H9 (cell line): ENCODE results near the gene PNKD. TPM values are rescaled to one million over a fixed set of nuclear protein-coding genes. Genes with fewer than 3 reads are reported as not detected.

ENCODE experiments used
- DNase-seq: peaks from one replicate; pipeline ENCODE4 v3.0.0-alpha.2; 2017
- H2AFZ ChIP-seq: one replicate; pipeline ENCODE4 v1.6.1; 2013; ENCODE audit warnings: mild to moderate bottlenecking, low read length, control low read depth, moderate library complexity
- H2AK5ac ChIP-seq: 2 replicates; pipeline ENCODE4 v1.6.1; 2013; ENCODE audit warnings: low read length, control low read depth, mixed read lengths; ENCODE audit not compliant: insufficient read length
- H2BK120ac ChIP-seq: one replicate; pipeline ENCODE4 v1.6.1; 2013; ENCODE audit warnings: low read depth, mild to moderate bottlenecking, low read length, control low read depth, inconsistent platforms; ENCODE audit not compliant: poor library complexity, severe bottlenecking
- H2BK12ac ChIP-seq: 2 replicates; pipeline ENCODE4 v1.6.1; 2013; ENCODE audit warnings: low read length, control low read depth, mixed read lengths, low read depth; ENCODE audit not compliant: insufficient read length
- H2BK15ac ChIP-seq: 2 replicates; pipeline ENCODE4 v1.6.1; 2013; ENCODE audit warnings: low read depth, low read length, control low read depth
- H2BK20ac ChIP-seq: one replicate; pipeline ENCODE4 v1.6.1; 2013; ENCODE audit warnings: low read depth, mild to moderate bottlenecking, low read length, control low read depth, inconsistent platforms; ENCODE audit not compliant: poor library complexity, severe bottlenecking
- H2BK5ac ChIP-seq: 2 replicates; pipeline ENCODE4 v1.6.1; 2013; ENCODE audit warnings: low read length, control low read depth, mixed read lengths; ENCODE audit not compliant: insufficient read length
- H3K14ac ChIP-seq: 2 replicates; pipeline ENCODE4 v1.6.1; 2013; ENCODE audit warnings: low read length, control low read depth; ENCODE audit not compliant: insufficient read depth
- H3K18ac ChIP-seq: 2 replicates; pipeline ENCODE4 v1.6.1; 2013; ENCODE audit warnings: low read depth, mild to moderate bottlenecking, mixed read lengths, low read length, control low read depth; ENCODE audit not compliant: insufficient read length
- H3K23ac ChIP-seq: 2 replicates; pipeline ENCODE4 v1.6.1; 2013; ENCODE audit warnings: low read length, control low read depth, mixed read lengths, low read depth; ENCODE audit not compliant: insufficient read length
- H3K23me2 ChIP-seq: 2 replicates; pipeline ENCODE4 v1.6.1; 2013; ENCODE audit warnings: low read depth, mild to moderate bottlenecking, mixed read lengths, low read length, control low read depth; ENCODE audit not compliant: insufficient read length, poor library complexity, severe bottlenecking
- H3K27ac ChIP-seq: 2 replicates; pipeline ENCODE4 v1.5.1; 2013; ENCODE audit warnings: low read length, control low read depth, mixed read lengths, low read depth; ENCODE audit not compliant: insufficient read length
- H3K27me3 ChIP-seq: 2 replicates; pipeline ENCODE4 v1.6.1; 2013; ENCODE audit warnings: low read length, control low read depth, inconsistent platforms; ENCODE audit not compliant: insufficient read depth
- H3K4ac ChIP-seq: 2 replicates; pipeline ENCODE4 v1.6.1; 2013; ENCODE audit warnings: low read depth, mild to moderate bottlenecking, control low read depth, inconsistent platforms, low read length, moderate library complexity
- H3K4me1 ChIP-seq: 2 replicates; pipeline ENCODE4 v1.6.1; 2013; ENCODE audit warnings: low read length, control low read depth, inconsistent platforms; ENCODE audit not compliant: insufficient read depth
- H3K4me2 ChIP-seq: 2 replicates; pipeline ENCODE4 v1.6.1; 2013; ENCODE audit warnings: low read length, control low read depth, mixed read lengths; ENCODE audit not compliant: insufficient read length, insufficient read depth
- H3K56ac ChIP-seq: 2 replicates; pipeline ENCODE4 v1.6.1; 2013; ENCODE audit warnings: low read depth, mild to moderate bottlenecking, mixed read lengths, low read length, control low read depth; ENCODE audit not compliant: insufficient read length
- H3K79me1 ChIP-seq: 2 replicates; pipeline ENCODE4 v1.6.1; 2013; ENCODE audit warnings: low read depth, mild to moderate bottlenecking, moderate library complexity, low read length, control low read depth, inconsistent platforms; ENCODE audit not compliant: insufficient read depth, poor library complexity, severe bottlenecking
- H3K79me2 ChIP-seq: 2 replicates; pipeline ENCODE4 v1.6.1; 2013; ENCODE audit warnings: low read length, control low read depth, inconsistent platforms; ENCODE audit not compliant: insufficient read depth
- H3K9ac ChIP-seq: 2 replicates; pipeline ENCODE4 v1.6.1; 2013; ENCODE audit warnings: low read length, control low read depth, mixed read lengths; ENCODE audit not compliant: insufficient read length; ENCODE audit errors: extremely low read depth
- H3K9me3 ChIP-seq: one replicate; pipeline ENCODE4 v1.6.1; 2013; ENCODE audit warnings: low read depth, low read length, inconsistent platforms; ENCODE audit not compliant: control insufficient read depth
- H3T11ph ChIP-seq: one replicate; pipeline ENCODE4 v1.6.1; 2013; ENCODE audit warnings: mild to moderate bottlenecking, low read length, control low read depth, inconsistent platforms
- H4K20me1 ChIP-seq: one replicate; pipeline ENCODE4 v1.6.1; 2013; ENCODE audit not compliant: control insufficient read depth, insufficient read length, insufficient read depth
- H4K5ac ChIP-seq: 2 replicates; pipeline ENCODE4 v1.6.1; 2013; ENCODE audit warnings: low read depth, mild to moderate bottlenecking, mixed read lengths, low read length, control low read depth; ENCODE audit not compliant: insufficient read length
- H4K8ac ChIP-seq: replicated peaks from 2 replicates; pipeline ENCODE4 v1.6.1; 2013; ENCODE audit warnings: low read length, control low read depth, mixed read lengths, low read depth; ENCODE audit not compliant: insufficient read length
- H4K91ac ChIP-seq: 2 replicates; pipeline ENCODE4 v1.6.1; 2013; ENCODE audit warnings: low read depth, mild to moderate bottlenecking, moderate library complexity, mixed read lengths, low read length, control low read depth; ENCODE audit not compliant: insufficient read length
- H3K27ac Mint-ChIP-seq, 3 experiments: 2 replicates in 2 of 3; 3 replicates in 1 of 3; pipeline ENCODE4 v1.8.0; 2020 to 2021; ENCODE audit warnings: mixed read lengths in 3 of 3, mild to moderate bottlenecking in 1 of 3, moderate library complexity in 1 of 3
- H3K27me3 Mint-ChIP-seq: 2 replicates; pipeline ENCODE4 v1.8.0; 2021; ENCODE audit warnings: low read depth, mild to moderate bottlenecking, moderate library complexity, mixed read lengths
- H3K36me3 Mint-ChIP-seq, 3 experiments: 2 replicates in 2 of 3; 3 replicates in 1 of 3; pipeline ENCODE4 v1.8.0; 2020 to 2021; ENCODE audit warnings: low read depth in 3 of 3, mixed read lengths in 3 of 3; ENCODE audit not compliant: insufficient read depth in 1 of 3
- H3K4me1 Mint-ChIP-seq, 2 experiments: 2 replicates each; pipeline ENCODE4 v1.8.0; 2020; ENCODE audit warnings: mixed read lengths in 2 of 2
- H3K4me3 Mint-ChIP-seq, 2 experiments: 2 replicates in 1 of 2; 3 replicates in 1 of 2; pipeline ENCODE4 v1.8.0; 2020 to 2021; ENCODE audit warnings: mild to moderate bottlenecking in 2 of 2, mixed read lengths in 2 of 2, moderate library complexity in 1 of 2
- H3K9me3 Mint-ChIP-seq, 2 experiments: 2 replicates in 1 of 2; 3 replicates in 1 of 2; pipeline ENCODE4 v1.8.0; 2020; ENCODE audit warnings: mild to moderate bottlenecking in 2 of 2, mixed read lengths in 2 of 2, moderate library complexity in 1 of 2
- WGBS: extraction: QIAGEN DNeasy Blood & Tissue Kit; methylation state at CpG from one replicate; pipeline ENCODE4 v1.1.7; 2013; ENCODE audit warnings: missing lambda C conversion rate, low lambda C conversion rate, mixed read lengths; ENCODE audit not compliant: insufficient read length; ENCODE audit errors: extremely low coverage; 5-methylcytosine and 5-hydroxymethylcytosine counted together
- total RNA-seq: library from RNA; stranded (reverse); gene quantifications from 2 replicates; pipeline ENCODE4 v1.2.1, GENCODE V29; 2021
- TF ChIP-seq, protein P1 (sequence below): fragments of 200-600 bp; sonication (generic); conservative IDR thresholded peaks from 3 replicates; pipeline ENCODE4 v1.8.0; 2021; ENCODE audit warnings: antibody characterized with exemption, mild to moderate bottlenecking

Gene PNKD
- total RNA-seq, 1 experiment from 2014 or later: 31.6 TPM

DNA sequence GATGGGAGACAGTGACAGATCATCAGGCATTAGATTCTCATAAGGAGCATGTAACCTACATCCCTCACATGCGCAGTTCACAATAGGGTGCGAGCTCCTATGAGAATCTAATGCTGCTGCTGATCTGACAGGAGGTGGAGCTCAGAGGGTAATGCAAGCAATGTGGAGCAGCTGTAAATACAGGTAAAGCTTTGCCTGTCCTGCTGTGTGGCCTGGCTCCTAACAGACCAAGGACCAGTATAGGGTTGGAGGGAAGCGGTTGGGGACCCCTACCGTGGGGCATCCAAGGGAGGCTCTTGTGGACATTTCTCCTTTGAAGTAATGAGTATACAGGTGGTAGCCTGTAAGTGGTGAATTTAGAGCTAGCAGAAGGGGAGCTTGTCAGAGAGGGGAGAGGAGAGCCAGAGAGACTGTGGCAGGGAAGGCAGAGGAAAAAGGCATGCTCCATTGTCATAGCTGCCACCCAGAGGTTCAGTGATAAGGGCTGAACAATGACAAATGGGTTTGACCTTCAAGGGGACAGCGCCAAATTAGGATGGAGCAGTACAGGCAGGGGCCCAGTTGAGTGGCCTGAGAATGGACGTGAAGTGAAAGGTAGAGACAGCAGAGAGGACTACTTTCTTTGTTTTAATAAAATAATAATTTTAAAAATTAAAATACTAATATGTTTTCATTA lies 37.2 kb downstream of the PNKD start:
- Histone ChIP-seq H3K9ac (no peak overlapping the region), H3K27ac (no peak overlapping the region), H3K4me2 (no peak overlapping the region), H2AK5ac (no peak overlapping the region), H4K5ac (no peak overlapping the region), H3K56ac (no peak overlapping the region), H2AFZ (no peak overlapping the region), H3K27me3 (no peaks in the 10 kb centered on the region), H3K79me1 (no peaks in the 10 kb centered on the region), H2BK5ac (no peak overlapping the region), H3K4me1 (no peaks in the 10 kb centered on the region), H3K79me2 (no peaks in the 10 kb centered on the region), H3K23ac (no peak overlapping the region), H3K23me2 (no peaks in the 10 kb centered on the region), H3K18ac (no peak overlapping the region), H2BK20ac (no peak overlapping the region), H4K8ac (no peak overlapping the region), H4K91ac (no peak overlapping the region), H4K20me1 (no peaks in the 10 kb centered on the region), H3T11ph (no peak overlapping the region), H2BK15ac (no peak overlapping the region), H3K14ac (no peak overlapping the region), H3K9me3 (no peaks in the 10 kb centered on the region), H3K4ac (no peak overlapping the region), H2BK12ac (no peak overlapping the region), H2BK120ac (no peak overlapping the region)
- H3K4me1 Mint-ChIP-seq: peaks cover 4 to 12% of the 10 kb centered on the region in 2 experiments; a peak in 3 of 4 replicates
- H3K4me3 Mint-ChIP-seq: no peak overlapping the region
- H3K27ac Mint-ChIP-seq: no peak overlapping the region; a peak in 1 of 7 replicates
- TF ChIP-seq, protein P1, sequence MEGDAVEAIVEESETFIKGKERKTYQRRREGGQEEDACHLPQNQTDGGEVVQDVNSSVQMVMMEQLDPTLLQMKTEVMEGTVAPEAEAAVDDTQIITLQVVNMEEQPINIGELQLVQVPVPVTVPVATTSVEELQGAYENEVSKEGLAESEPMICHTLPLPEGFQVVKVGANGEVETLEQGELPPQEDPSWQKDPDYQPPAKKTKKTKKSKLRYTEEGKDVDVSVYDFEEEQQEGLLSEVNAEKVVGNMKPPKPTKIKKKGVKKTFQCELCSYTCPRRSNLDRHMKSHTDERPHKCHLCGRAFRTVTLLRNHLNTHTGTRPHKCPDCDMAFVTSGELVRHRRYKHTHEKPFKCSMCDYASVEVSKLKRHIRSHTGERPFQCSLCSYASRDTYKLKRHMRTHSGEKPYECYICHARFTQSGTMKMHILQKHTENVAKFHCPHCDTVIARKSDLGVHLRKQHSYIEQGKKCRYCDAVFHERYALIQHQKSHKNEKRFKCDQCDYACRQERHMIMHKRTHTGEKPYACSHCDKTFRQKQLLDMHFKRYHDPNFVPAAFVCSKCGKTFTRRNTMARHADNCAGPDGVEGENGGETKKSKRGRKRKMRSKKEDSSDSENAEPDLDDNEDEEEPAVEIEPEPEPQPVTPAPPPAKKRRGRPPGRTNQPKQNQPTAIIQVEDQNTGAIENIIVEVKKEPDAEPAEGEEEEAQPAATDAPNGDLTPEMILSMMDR: no peak
- DNase-seq: no peak
- peaks cover 1% of the 10 kb centered on the region for H3K27me3 Mint-ChIP-seq
- no CpG with 5 or more reads among the region's 6 CpGs for WGBS
- H3K36me3 Mint-ChIP-seq: no peaks in the 10 kb centered on the region; a peak in 1 of 7 replicates
- H3K9me3 Mint-ChIP-seq: peaks cover 0 to 3% of the 10 kb centered on the region in 2 experiments; a peak in 1 of 5 replicates
